Measurements from ENCODE around the gene TACC3.

TACC3 gene

GRCh38 chr4:1778642-1779392 lies 57.5 kb downstream of the TACC3 start:
- no peak for DNase-seq

GRCh38 chr4:1779588-1780382 lies 58.5 kb downstream of the TACC3 start:
- no peak for DNase-seq

- DNase-seq, result no peak
Measured at GRCh38 chr4:1780435-1780834, 59.1 kb downstream of the TACC3 start.

- no peak for DNase-seq
Measured at GRCh38 chr4:1783015-1783414, 61.7 kb downstream of the TACC3 start.

GRCh38 chr4:1783970-1784369 lies 62.6 kb downstream of the TACC3 start:
- DNase-seq, result no peak

- no peak for DNase-seq
Measured at GRCh38 chr4:1784395-1784788, 63.1 kb downstream of the TACC3 start.

GRCh38 chr4:1784789-1785591 lies 63.7 kb downstream of the TACC3 start:
- DNase-seq, result no peak

GRCh38 chr4:1785592-1785991 lies 64.3 kb downstream of the TACC3 start:
- DNase-seq, result no peak

- no peak for DNase-seq
Measured at GRCh38 chr4:1786544-1787362, 65.4 kb downstream of the TACC3 start.

GRCh38 chr4:1787411-1788077 lies 66.2 kb downstream of the TACC3 start:
- no peak for DNase-seq

- no peak for DNase-seq
Measured at GRCh38 chr4:1788254-1788973, 67.1 kb downstream of the TACC3 start.

GRCh38 chr4:1789552-1789951 lies 68.2 kb downstream of the TACC3 start:
- no peak for DNase-seq

GRCh38 chr4:1790005-1790404 lies 68.7 kb downstream of the TACC3 start:
- DNase-seq, result no peak

GRCh38 chr4:1792158-1792831 lies 71.0 kb downstream of the TACC3 start:
- DNase-seq, result no peak

GRCh38 chr4:1792832-1793495 lies 71.6 kb downstream of the TACC3 start, which contains the start of gene FGFR3:
TSS of gene FGFR3 (plus strand) at chr4:1793293. CDS start at chr4:1793935, 642 bp downstream.
- DNase-seq, result no peak

GRCh38 chr4:1793496-1793840 lies 72.1 kb downstream of the TACC3 start:
- DNase-seq, result no peak

- DNase-seq, result no peak
Measured at GRCh38 chr4:1793940-1794808, 72.9 kb downstream of the TACC3 start.

Measured in NCI-H510A (cell line).